Measurements from ENCODE around the gene LRRC25. TPM values are rescaled to one million over a fixed set of nuclear protein-coding genes. Genes with fewer than 3 reads are reported as not detected.
"Not testable (repeated sequence)": the region's sequence is repeated elsewhere in the genome, so short reads cannot be mapped to it uniquely, and the experiment has no call there.

Gene LRRC25
- total RNA-seq, 1 donor from 2014 or later: 3.6 TPM

- DNase-seq (peak; percentile 61), ATAC-seq (ENCODE audit: poor library complexity) (peak; percentile 63)
- intact Hi-C loops (cut with DNase I): no loop called here
Measured at GRCh38 chr19:18364826-18365528, 32.4 kb downstream of the LRRC25 start.

- intact Hi-C loops (cut with DNase I); ATAC-seq (ENCODE audit: poor library complexity); DNase-seq: not testable (repeated sequence)
Measured at GRCh38 chr19:18364277-18364825, 33.1 kb downstream of the LRRC25 start.

- no peak for DNase-seq
- intact Hi-C loops (cut with DNase I): no loop called here
- no peak for ATAC-seq (ENCODE audit: poor library complexity)
Measured at GRCh38 chr19:18363787-18364186, 33.6 kb downstream of the LRRC25 start.

- intact Hi-C loops (cut with DNase I): no loop called here
- ATAC-seq (ENCODE audit: poor library complexity): no peak
- DNase-seq: no peak
Measured at GRCh38 chr19:18362934-18363542, 34.4 kb downstream of the LRRC25 start.

- no peak for ATAC-seq (ENCODE audit: poor library complexity)
- intact Hi-C loops (cut with DNase I): no loop called here
- DNase-seq: no peak
Measured at GRCh38 chr19:18361646-18362045, 35.8 kb downstream of the LRRC25 start.

- ATAC-seq (ENCODE audit: poor library complexity): no peak
- intact Hi-C loops (cut with DNase I): no loop called here
- no peak for DNase-seq
Measured at GRCh38 chr19:18357041-18357440, 40.4 kb downstream of the LRRC25 start.

GRCh38 chr19:18354743-18355142, 42.7 kb downstream of the LRRC25 start:
- intact Hi-C loops (cut with DNase I); DNase-seq; ATAC-seq (ENCODE audit: poor library complexity): not testable (repeated sequence)

- DNase-seq (no peak), ATAC-seq (ENCODE audit: poor library complexity) (no peak)
- intact Hi-C loops (cut with DNase I): no loop called here
Measured at GRCh38 chr19:18353378-18354005, 43.9 kb downstream of the LRRC25 start.

- intact Hi-C loops (cut with DNase I): no loop called here
- DNase-seq: no peak
- ATAC-seq (ENCODE audit: poor library complexity): no peak
Measured at GRCh38 chr19:18351544-18351943, 45.9 kb downstream of the LRRC25 start.

- intact Hi-C loops (cut with DNase I): no loop called here
- DNase-seq (no peak), ATAC-seq (ENCODE audit: poor library complexity) (no peak)
Measured at GRCh38 chr19:18350490-18350889, 46.9 kb downstream of the LRRC25 start.

- ATAC-seq (ENCODE audit: poor library complexity): peak; percentile 62
- intact Hi-C loops (cut with DNase I): loop anchor here (5.0 kb wide), 2 partner anchors 43 to 63 kb away; no protein-coding TSS in a partner anchor
- DNase-seq: peak; percentile 59
Measured at GRCh38 chr19:18349524-18350128, 47.8 kb downstream of the LRRC25 start.

GRCh38 chr19:18348818-18349339, 48.5 kb downstream of the LRRC25 start:
- intact Hi-C loops (cut with DNase I): loop anchor here (5.0 kb wide), 2 partner anchors 43 to 63 kb away; no protein-coding TSS in a partner anchor
- DNase-seq; ATAC-seq (ENCODE audit: poor library complexity): not testable (repeated sequence)

- intact Hi-C loops (cut with DNase I): loop anchor here (5.0 kb wide), 2 partner anchors 44 to 64 kb away; no protein-coding TSS in a partner anchor
- DNase-seq (no peak), ATAC-seq (ENCODE audit: poor library complexity) (no peak)
Measured at GRCh38 chr19:18348171-18348570, 49.3 kb downstream of the LRRC25 start.

GRCh38 chr19:18346091-18346490, 51.3 kb downstream of the LRRC25 start:
- ATAC-seq (ENCODE audit: poor library complexity) (no peak), DNase-seq (no peak)
- intact Hi-C loops (cut with DNase I): loop anchor here (5.0 kb wide), 2 partner anchors 46 to 66 kb away; no protein-coding TSS in a partner anchor

- intact Hi-C loops (cut with DNase I): loop anchor here (5.0 kb wide), 2 partner anchors 47 to 67 kb away; no protein-coding TSS in a partner anchor
- no peak for ATAC-seq (ENCODE audit: poor library complexity)
Measured at GRCh38 chr19:18345296-18345695, 52.1 kb downstream of the LRRC25 start.

GRCh38 chr19:18344582-18344950, 52.9 kb downstream of the LRRC25 start:
- ATAC-seq (ENCODE audit: poor library complexity) (no peak), DNase-seq (no peak)
- intact Hi-C loops (cut with DNase I): no loop called here

More at GRCh38 chr19:18345296-18345695, 52.1 kb downstream of the LRRC25 start:
- no peak for DNase-seq

GRCh38 chr19:18342090-18342632, 55.3 kb downstream of the LRRC25 start:
- DNase-seq (no peak), ATAC-seq (ENCODE audit: poor library complexity) (no peak)
- intact Hi-C loops (cut with DNase I): no loop called here
